ENCODE measurements around the gene ZDHHC17. TPM values are rescaled to one million over a fixed set of nuclear protein-coding genes. Genes with fewer than 3 reads are reported as not detected.

The ZDHHC17 gene
- total RNA-seq, 2 experiments from 2014 or later, result 36.4 to 42.6 TPM

DNA sequence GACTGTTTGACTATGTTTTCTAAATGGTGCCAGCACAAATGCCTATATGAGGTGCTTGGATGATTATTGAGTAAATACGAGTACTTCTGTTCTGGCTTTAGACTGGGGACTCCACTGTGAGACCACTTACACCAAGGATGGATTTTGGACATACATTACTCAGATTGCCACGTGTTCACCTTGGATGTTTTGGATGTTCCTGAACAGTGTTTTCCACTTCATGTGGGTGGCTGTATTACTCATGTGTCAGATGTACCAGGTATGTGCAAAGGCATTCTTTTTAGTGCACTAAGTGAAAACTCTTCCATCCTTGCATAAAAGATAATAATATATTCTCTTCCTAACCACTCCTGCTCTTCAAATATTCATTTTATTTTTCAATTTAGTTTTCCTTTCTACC, 84.2 kb downstream of the ZDHHC17 start:
- no peak overlapping the region for H3K27ac Mint-ChIP-seq

DNA sequence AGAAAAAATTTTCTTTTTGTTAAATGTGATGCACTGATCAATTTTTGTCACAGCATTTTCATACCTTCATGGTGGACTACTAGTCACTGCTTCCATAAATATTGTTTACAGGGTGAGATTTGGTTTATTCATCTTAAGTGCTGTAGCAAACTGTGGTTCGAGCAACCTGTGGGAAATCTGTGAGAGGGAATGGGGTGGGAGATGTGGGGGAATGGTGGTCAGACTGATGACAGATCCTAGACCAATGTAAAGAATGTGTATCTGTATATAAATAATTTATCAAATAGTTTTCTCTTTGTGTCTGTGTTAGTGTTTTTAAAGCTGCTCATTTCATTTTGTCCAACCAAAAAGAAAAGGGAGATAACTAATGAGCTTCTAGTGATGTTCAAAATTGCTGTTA, 88.2 kb downstream of the ZDHHC17 start:
- Mint-ChIP-seq H3K27me3 (no peaks in the 10 kb centered on the region), H3K4me3 (no peak overlapping the region), H3K4me1 (ENCODE audit: low read depth) (no peaks in the 10 kb centered on the region), H3K9me3 (no peaks in the 10 kb centered on the region), H3K27ac (no peak overlapping the region), H3K36me3 (ENCODE audit: low read depth) (peaks cover 84% of the 10 kb centered on the region)
- Histone ChIP-seq H3K4me3 (ENCODE audit: low read length) (no peak overlapping the region), H3K27ac (ENCODE audit: low read depth in 1 of 2, low read length in 2 of 2) (no peak overlapping the region), H3K27me3 (ENCODE audit: control insufficient read depth in 1 of 2, insufficient read depth in 2 of 2, low read length in 2 of 2) (no peaks in the 10 kb centered on the region), H3K9me3 (ENCODE audit: control insufficient read depth in 1 of 2, insufficient read depth in 1 of 2, low read length in 2 of 2) (no peaks in the 10 kb centered on the region), H3K4me1 (ENCODE audit: insufficient read depth, low read length) (no peaks in the 10 kb centered on the region), H3K36me3 (ENCODE audit: insufficient read depth, low read length) (peaks cover 32% of the 10 kb centered on the region)
- CTCF ChIA-PET, result no interaction called here
- POLR2A ChIA-PET, result no interaction called here
- TF ChIP-seq, protein P1, sequence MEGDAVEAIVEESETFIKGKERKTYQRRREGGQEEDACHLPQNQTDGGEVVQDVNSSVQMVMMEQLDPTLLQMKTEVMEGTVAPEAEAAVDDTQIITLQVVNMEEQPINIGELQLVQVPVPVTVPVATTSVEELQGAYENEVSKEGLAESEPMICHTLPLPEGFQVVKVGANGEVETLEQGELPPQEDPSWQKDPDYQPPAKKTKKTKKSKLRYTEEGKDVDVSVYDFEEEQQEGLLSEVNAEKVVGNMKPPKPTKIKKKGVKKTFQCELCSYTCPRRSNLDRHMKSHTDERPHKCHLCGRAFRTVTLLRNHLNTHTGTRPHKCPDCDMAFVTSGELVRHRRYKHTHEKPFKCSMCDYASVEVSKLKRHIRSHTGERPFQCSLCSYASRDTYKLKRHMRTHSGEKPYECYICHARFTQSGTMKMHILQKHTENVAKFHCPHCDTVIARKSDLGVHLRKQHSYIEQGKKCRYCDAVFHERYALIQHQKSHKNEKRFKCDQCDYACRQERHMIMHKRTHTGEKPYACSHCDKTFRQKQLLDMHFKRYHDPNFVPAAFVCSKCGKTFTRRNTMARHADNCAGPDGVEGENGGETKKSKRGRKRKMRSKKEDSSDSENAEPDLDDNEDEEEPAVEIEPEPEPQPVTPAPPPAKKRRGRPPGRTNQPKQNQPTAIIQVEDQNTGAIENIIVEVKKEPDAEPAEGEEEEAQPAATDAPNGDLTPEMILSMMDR (IDR thresholded peaks at IDR 0.05), result no peak
- no peak for ATAC-seq (ENCODE audit: poor library complexity)
- intact Hi-C loops (cut with DNase I, micrococcal nuclease), result no loop called here
- no peak for DNase-seq

More for the DNA sequence above, 84.2 kb downstream of the ZDHHC17 start:
- intact Hi-C loops (cut with DNase I, micrococcal nuclease), result no loop called here
- TF ChIP-seq, protein P1 (IDR thresholded peaks at IDR 0.05), result no peak
- Histone ChIP-seq H3K27me3 (ENCODE audit: control insufficient read depth in 1 of 2, insufficient read depth in 2 of 2, low read length in 2 of 2) (no peaks in the 10 kb centered on the region), H3K27ac (ENCODE audit: low read depth in 1 of 2, low read length in 2 of 2) (no peak overlapping the region), H3K36me3 (ENCODE audit: insufficient read depth, low read length) (peaks cover 53% of the 10 kb centered on the region), H3K9me3 (ENCODE audit: control insufficient read depth in 1 of 2, insufficient read depth in 1 of 2, low read length in 2 of 2) (no peaks in the 10 kb centered on the region), H3K4me1 (ENCODE audit: insufficient read depth, low read length) (no peaks in the 10 kb centered on the region), H3K4me3 (ENCODE audit: low read length) (no peak overlapping the region)
- ChIA-PET POLR2A (no interaction called here), CTCF (no interaction called here)
- ATAC-seq (ENCODE audit: poor library complexity) (no peak), DNase-seq (no peak)
- Mint-ChIP-seq H3K27me3 (no peaks in the 10 kb centered on the region), H3K4me1 (ENCODE audit: low read depth) (no peaks in the 10 kb centered on the region), H3K9me3 (no peaks in the 10 kb centered on the region), H3K4me3 (no peak overlapping the region), H3K36me3 (ENCODE audit: low read depth) (peaks cover 78% of the 10 kb centered on the region)

DNA sequence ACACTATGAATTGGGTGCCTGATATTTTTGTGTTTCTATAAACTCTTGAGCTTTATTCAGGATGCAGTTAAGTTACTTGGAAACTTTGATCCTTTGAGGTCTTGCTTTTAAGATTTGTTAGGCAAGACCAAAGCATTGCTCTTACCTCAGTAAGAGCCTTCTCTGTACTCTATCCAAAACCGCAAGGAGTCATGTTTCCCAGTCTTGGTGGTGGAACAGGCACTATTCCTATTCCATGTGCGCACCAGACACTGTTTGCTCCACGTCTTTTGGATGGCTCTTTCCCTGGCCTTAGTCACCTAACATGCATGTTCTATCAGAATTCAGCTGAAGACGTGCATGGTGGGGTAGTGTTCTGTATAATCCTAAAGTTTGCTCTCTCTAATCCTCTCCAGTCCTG, 91.4 kb downstream of the ZDHHC17 start:
- ChIA-PET CTCF (no interaction called here), POLR2A (no interaction called here)
- H3K4me1 ChIP-seq (ENCODE audit: insufficient read depth, low read length), result no peaks in the 10 kb centered on the region
- H3K27ac ChIP-seq (ENCODE audit: low read depth in 1 of 2, low read length in 2 of 2), result no peak overlapping the region
- no peaks in the 10 kb centered on the region for H3K27me3 ChIP-seq (ENCODE audit: control insufficient read depth in 1 of 2, insufficient read depth in 2 of 2, low read length in 2 of 2)
- Mint-ChIP-seq H3K4me3 (no peak overlapping the region), H3K36me3 (ENCODE audit: low read depth) (peaks cover 65% of the 10 kb centered on the region), H3K9me3 (no peaks in the 10 kb centered on the region), H3K27me3 (no peaks in the 10 kb centered on the region), H3K4me1 (ENCODE audit: low read depth) (no peaks in the 10 kb centered on the region), H3K27ac (no peak overlapping the region)
- no peaks in the 10 kb centered on the region for H3K9me3 ChIP-seq (ENCODE audit: control insufficient read depth in 1 of 2, insufficient read depth in 1 of 2, low read length in 2 of 2)
- TF ChIP-seq, protein P1 (IDR thresholded peaks at IDR 0.05), result no peak
- intact Hi-C loops (cut with DNase I, micrococcal nuclease), result no loop called here
- no peak for DNase-seq
- H3K4me3 ChIP-seq (ENCODE audit: low read length), result no peak overlapping the region
- peaks cover 14% of the 10 kb centered on the region for H3K36me3 ChIP-seq (ENCODE audit: insufficient read depth, low read length)
- no peak for ATAC-seq (ENCODE audit: poor library complexity)

Data from CD4-positive, alpha-beta T cell (primary cell).